Testis (tissue), 2 donors: ENCODE measurements around the gene ZNF518A.

Experiments
- POLR2A ChIP-seq: fragments of 450-650 bp; IDR thresholded peaks from one replicate; pipeline ENCODE4 v1.6.1; 2017; ENCODE audit warnings: antibody characterized with exemption, mild to moderate bottlenecking, moderate library complexity
- TF ChIP-seq, protein P1 (sequence below), 3 experiments: fragments of 450-650 bp in 2 of 3; fragments of 200-600 bp in 1 of 3; sonication (generic) in 1 of 3; IDR thresholded peaks; one replicate each; pipeline ENCODE4 v1.5.1; 2016 to 2019; ENCODE audit warnings: antibody characterized with exemption in 3 of 3, mild to moderate bottlenecking in 2 of 3, moderate library complexity in 1 of 3

- TF ChIP-seq, protein P1, sequence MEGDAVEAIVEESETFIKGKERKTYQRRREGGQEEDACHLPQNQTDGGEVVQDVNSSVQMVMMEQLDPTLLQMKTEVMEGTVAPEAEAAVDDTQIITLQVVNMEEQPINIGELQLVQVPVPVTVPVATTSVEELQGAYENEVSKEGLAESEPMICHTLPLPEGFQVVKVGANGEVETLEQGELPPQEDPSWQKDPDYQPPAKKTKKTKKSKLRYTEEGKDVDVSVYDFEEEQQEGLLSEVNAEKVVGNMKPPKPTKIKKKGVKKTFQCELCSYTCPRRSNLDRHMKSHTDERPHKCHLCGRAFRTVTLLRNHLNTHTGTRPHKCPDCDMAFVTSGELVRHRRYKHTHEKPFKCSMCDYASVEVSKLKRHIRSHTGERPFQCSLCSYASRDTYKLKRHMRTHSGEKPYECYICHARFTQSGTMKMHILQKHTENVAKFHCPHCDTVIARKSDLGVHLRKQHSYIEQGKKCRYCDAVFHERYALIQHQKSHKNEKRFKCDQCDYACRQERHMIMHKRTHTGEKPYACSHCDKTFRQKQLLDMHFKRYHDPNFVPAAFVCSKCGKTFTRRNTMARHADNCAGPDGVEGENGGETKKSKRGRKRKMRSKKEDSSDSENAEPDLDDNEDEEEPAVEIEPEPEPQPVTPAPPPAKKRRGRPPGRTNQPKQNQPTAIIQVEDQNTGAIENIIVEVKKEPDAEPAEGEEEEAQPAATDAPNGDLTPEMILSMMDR (IDR thresholded peaks at IDR 0.05), result no peak
- TF ChIP-seq POLR2A, result no peak
These were observed 7.3 kb upstream of the ZNF518A start for GRCh38 chr10:96122824-96123223.
